IMR-90 (cell line): Measurements from ENCODE around the gene CSHL1. TPM values are rescaled to one million over a fixed set of nuclear protein-coding genes. Genes with fewer than 3 reads are reported as not detected.

Experiments
- ATAC-seq: fragments of 200-7000 bp; cut with Tn5 transposase; 2 replicates; pipeline ENCODE4 v1.9.1; 2020; ENCODE audit warnings: low read depth, mild to moderate bottlenecking, moderate library complexity
- BruUV-seq: library from RNA; stranded (reverse); fragments of 400-500 nt; replicated peaks from 2 replicates; lab custom pipeline; 2021; lab: Mats Ljungman, UMichigan
- CTCF ChIA-PET: fragments of 300-600 bp; formaldehyde crosslinking; extraction: SDS; loops from one replicate; lab custom pipeline; 2021; ENCODE audit warnings: antibody characterized with exemption; lab: Yijun Ruan, JAX
- POLR2A ChIA-PET: fragments of 300-600 bp; sonication (Branson Sonifier 250); formaldehyde crosslinking; loops from one replicate; lab custom pipeline; 2022; ENCODE audit warnings: antibody characterized with exemption; ENCODE audit not compliant: unreplicated experiment; lab: Charles Lee
- DNase-seq: peaks from one replicate; pipeline ENCODE4 v3.0.0; 2013
- H2AFZ ChIP-seq: replicated peaks from 2 replicates; pipeline ENCODE3; 2013; ENCODE audit warnings: low read length, mild to moderate bottlenecking; ENCODE audit not compliant: poor library complexity
- H2AK5ac ChIP-seq: 2 replicates; pipeline ENCODE4 v1.6.1; 2013; ENCODE audit warnings: low read depth, low read length, inconsistent platforms
- H2AK9ac ChIP-seq: replicated peaks from 2 replicates; pipeline ENCODE3; 2013; ENCODE audit warnings: mild to moderate bottlenecking, low read depth, low read length, moderate library complexity; ENCODE audit not compliant: poor library complexity
- H2BK120ac ChIP-seq: 2 replicates; pipeline ENCODE4 v1.6.1; 2013; ENCODE audit warnings: low read depth, low read length, inconsistent platforms
- H2BK15ac ChIP-seq: 3 replicates; pipeline ENCODE4 v1.6.1; 2013; ENCODE audit warnings: low read depth, low read length, inconsistent platforms
- H2BK20ac ChIP-seq: 2 replicates; pipeline ENCODE4 v1.6.1; 2013; ENCODE audit warnings: low read depth, mild to moderate bottlenecking, inconsistent platforms, low read length, moderate library complexity
- H2BK5ac ChIP-seq: 2 replicates; pipeline ENCODE4 v1.6.1; 2013; ENCODE audit warnings: mild to moderate bottlenecking, low read depth, low read length, inconsistent platforms; ENCODE audit not compliant: poor library complexity, severe bottlenecking
- H3K14ac ChIP-seq: replicated peaks from 2 replicates; pipeline ENCODE4 v1.6.1; 2013; ENCODE audit warnings: low read depth, low read length, inconsistent platforms
- H3K18ac ChIP-seq: 2 replicates; pipeline ENCODE4 v1.6.1; 2013; ENCODE audit warnings: low read depth, low read length, control low read depth
- H3K23ac ChIP-seq: 2 replicates; pipeline ENCODE4 v1.6.1; 2013; ENCODE audit warnings: low read depth, low read length, inconsistent platforms
- H3K27ac ChIP-seq: 2 replicates; pipeline ENCODE4 v1.5.1; 2013; ENCODE audit warnings: mild to moderate bottlenecking, control low read depth, low read length; ENCODE audit not compliant: insufficient read depth
- H3K27me3 ChIP-seq: 2 replicates; pipeline ENCODE4 v1.6.1; 2013; ENCODE audit warnings: low read length; ENCODE audit not compliant: control insufficient read depth, insufficient read depth
- H3K36me3 ChIP-seq: 2 replicates; pipeline ENCODE4 v1.6.1; 2013; ENCODE audit warnings: low read length, mixed read lengths; ENCODE audit not compliant: control insufficient read depth, insufficient read depth
- H3K4ac ChIP-seq: 2 replicates; pipeline ENCODE4 v1.6.1; 2013; ENCODE audit warnings: low read depth, low read length, inconsistent platforms
- H3K4me1 ChIP-seq: 2 replicates; pipeline ENCODE4 v1.6.1; 2013; ENCODE audit warnings: low read length, mixed read lengths; ENCODE audit not compliant: control insufficient read depth, insufficient read depth
- H3K4me2 ChIP-seq: 2 replicates; pipeline ENCODE4 v1.6.1; 2013; ENCODE audit warnings: low read depth, mild to moderate bottlenecking, control low read depth, low read length, moderate library complexity
- H3K4me3 ChIP-seq: 2 replicates; pipeline ENCODE4 v1.5.1; 2013; ENCODE audit warnings: low read depth, mild to moderate bottlenecking, control low read depth, low read length, moderate library complexity; ENCODE audit not compliant: insufficient read depth
- H3K56ac ChIP-seq: 2 replicates; pipeline ENCODE4 v1.6.1; 2013; ENCODE audit warnings: low read length, inconsistent platforms; ENCODE audit not compliant: insufficient read depth; ENCODE audit errors: extremely low read depth
- H3K79me1 ChIP-seq, 2 experiments: 2 replicates each; pipeline ENCODE4 v1.6.1; 2013; ENCODE audit warnings: low read length in 2 of 2, inconsistent platforms in 1 of 2, low read depth in 1 of 2
- H3K9ac ChIP-seq: 2 replicates; pipeline ENCODE4 v1.6.1; 2013; ENCODE audit warnings: low read depth, low read length, control low read depth
- H3K9me1 ChIP-seq: 2 replicates; pipeline ENCODE4 v1.6.1; 2013; ENCODE audit warnings: low read length, inconsistent platforms; ENCODE audit not compliant: insufficient read depth
- H3K9me3 ChIP-seq: 2 replicates; pipeline ENCODE4 v1.6.1; 2013; ENCODE audit warnings: low read length; ENCODE audit not compliant: control insufficient read depth, insufficient read depth
- H4K20me1 ChIP-seq: 2 replicates; pipeline ENCODE4 v1.6.1; 2013; ENCODE audit warnings: low read length, inconsistent platforms; ENCODE audit not compliant: insufficient read depth
- H4K5ac ChIP-seq: 2 replicates; pipeline ENCODE4 v1.6.1; 2013; ENCODE audit warnings: mild to moderate bottlenecking, low read depth, low read length, control low read depth
- H4K8ac ChIP-seq, 2 experiments: 2 replicates each; pipeline ENCODE4 v1.6.1; 2013; ENCODE audit warnings: low read depth in 2 of 2, low read length in 2 of 2, control low read depth in 1 of 2, inconsistent platforms in 1 of 2
- H4K91ac ChIP-seq: 2 replicates; pipeline ENCODE4 v1.6.1; 2013; ENCODE audit warnings: low read depth, low read length, inconsistent platforms; ENCODE audit not compliant: insufficient read depth
- BHLHE40 ChIP-seq: fragments of 150-350 bp; IDR thresholded peaks from 2 replicates; pipeline ENCODE4 v1.6.1; 2016; ENCODE audit warnings: mild to moderate bottlenecking, low read depth, low read length
- CHD1 ChIP-seq: IDR thresholded peaks from 2 replicates; pipeline ENCODE4 v1.6.1; 2012; ENCODE audit warnings: low read depth, low read length, improper control_type of control experiment
- CTCF ChIP-seq: conservative IDR thresholded peaks from 2 replicates; pipeline ENCODE4 v1.5.1; 2012; ENCODE audit warnings: mild to moderate bottlenecking, low read depth, low read length, improper control_type of control experiment
- ELK1 ChIP-seq: fragments of 150-350 bp; IDR thresholded peaks from 2 replicates; pipeline ENCODE4 v1.6.1; 2016; ENCODE audit warnings: low read depth, mild to moderate bottlenecking, low read length, moderate library complexity, borderline replicate concordance
- FOS ChIP-seq: fragments of 150-350 bp; IDR thresholded peaks from 2 replicates; pipeline ENCODE4 v1.6.1; 2016; ENCODE audit warnings: low read depth, low read length
- MAFK ChIP-seq: IDR thresholded peaks from 2 replicates; pipeline ENCODE4 v1.6.1; 2012; ENCODE audit warnings: low read depth, low read length, improper control_type of control experiment
- MAZ ChIP-seq: IDR thresholded peaks from 2 replicates; pipeline ENCODE4 v1.6.1; 2012; ENCODE audit warnings: low read depth, mild to moderate bottlenecking, low read length, improper control_type of control experiment, moderate library complexity, borderline replicate concordance
- MXI1 ChIP-seq: IDR thresholded peaks from 2 replicates; pipeline ENCODE4 v1.6.1; 2012; ENCODE audit warnings: low read depth, mild to moderate bottlenecking, low read length, moderate library complexity, borderline replicate concordance
- NFE2L2 ChIP-seq: fragments of 150-350 bp; IDR thresholded peaks from 2 replicates; pipeline ENCODE4 v1.6.1; 2016; ENCODE audit warnings: low read depth, mild to moderate bottlenecking, low read length
- POLR2A ChIP-seq: IDR thresholded peaks from 2 replicates; pipeline ENCODE4 v1.6.1; 2012; ENCODE audit warnings: mild to moderate bottlenecking, low read depth, low read length
- RAD21 ChIP-seq: IDR thresholded peaks from 2 replicates; pipeline ENCODE4 v1.6.1; 2012; ENCODE audit warnings: low read length, improper control_type of control experiment
- RCOR1 ChIP-seq: IDR thresholded peaks from 2 replicates; pipeline ENCODE4 v1.6.1; 2012; ENCODE audit warnings: mild to moderate bottlenecking, low read length, improper control_type of control experiment; ENCODE audit not compliant: insufficient replicate concordance
- RFX5 ChIP-seq: IDR thresholded peaks from 2 replicates; pipeline ENCODE4 v1.8.0; 2012; ENCODE audit warnings: low read depth, mild to moderate bottlenecking, low read length, moderate library complexity
- SMC3 ChIP-seq: fragments of 150-350 bp; IDR thresholded peaks from 2 replicates; pipeline ENCODE4 v1.6.1; 2016; ENCODE audit warnings: low read depth, mild to moderate bottlenecking, antibody characterized with exemption, low read length, moderate library complexity
- USF2 ChIP-seq: fragments of 150-350 bp; IDR thresholded peaks from 2 replicates; pipeline ENCODE4 v1.6.1; 2017; ENCODE audit warnings: mild to moderate bottlenecking, antibody characterized with exemption, low read length, low read depth
- WGBS, 2 experiments: methylation state at CpG; one replicate each; pipeline versions ENCODE4 v1.1.5 to v1.1.7; 2013; ENCODE audit warnings: missing lambda C conversion rate in 2 of 2; ENCODE audit not compliant: insufficient read length in 1 of 2; ENCODE audit errors: extremely low coverage in 2 of 2; 5-methylcytosine and 5-hydroxymethylcytosine counted together
- dilution Hi-C: fragments of 300-500 bp; cut with HindIII; formaldehyde crosslinking; loops from one replicate; pipeline ENCODE4 v1.14.3; 2018; ENCODE audit warnings: low sequenced_read_pairs; ENCODE audit not compliant: unreplicated experiment
- in situ Hi-C: fragments of 300-500 bp; cut with MboI; formaldehyde crosslinking; loops from 3 replicates; pipeline ENCODE4 v1.14.3; 2019; ENCODE audit warnings: low sequenced_read_pairs, inconsistent platforms, mixed read lengths
- intact Hi-C: fragments of 100-400 bp; cut with micrococcal nuclease; formaldehyde crosslinking; loops from 2 replicates; pipeline ENCODE4 v1.10.0; 2022
- polyA plus RNA-seq, 3 experiments: library from polyadenylated mRNA; depleted of rRNA; stranded (reverse); fragments of >200 nt; gene quantifications; 2 replicates each; pipeline ENCODE4 v1.2.3, GENCODE V29; 2012; ENCODE audit warnings: low replicate concordance in 1 of 3
- total RNA-seq: library from RNA; depleted of rRNA; stranded (reverse); fragments of >200 nt; gene quantifications from 2 replicates; pipeline ENCODE4 v1.2.3, GENCODE V29; 2012

The CSHL1 gene
- total and polyA plus RNA-seq, 2 of the 4 experiments (the other 2 are of a cell fraction): not detected

- Histone ChIP-seq H3K4me1 (no peaks in the 10 kb centered on the region), H4K91ac (no peak overlapping the region), H3K4ac (no peak overlapping the region), H3K56ac (no peak overlapping the region), H2AK9ac (no peak overlapping the region), H3K18ac (no peak overlapping the region), H3K9ac (no peak overlapping the region), H2AFZ (no peak overlapping the region), H2BK15ac (no peak overlapping the region), H3K9me1 (no peaks in the 10 kb centered on the region), H3K14ac (no peak overlapping the region), H3K9me3 (no peaks in the 10 kb centered on the region), H4K8ac (no peak overlapping the region), H3K23ac (no peak overlapping the region), H4K20me1 (no peaks in the 10 kb centered on the region), H3K27me3 (peaks cover 13% of the 10 kb centered on the region), H2BK5ac (no peak overlapping the region), H2AK5ac (no peak overlapping the region), H3K27ac (no peak overlapping the region), H3K79me1 (no peaks in the 10 kb centered on the region), H2BK120ac (no peak overlapping the region), H3K4me3 (no peak overlapping the region), H3K4me2 (no peak overlapping the region), H4K5ac (no peak overlapping the region), H3K36me3 (no peaks in the 10 kb centered on the region), H2BK20ac (no peak overlapping the region)
- no TSS peak for BruUV-seq
- CTCF ChIA-PET: no interaction called here
- POLR2A ChIA-PET: no interaction called here
- intact Hi-C loops: no loop called here
- WGBS, 2 experiments: no CpG with 5 or more reads among the region's 2 CpGs
- dilution Hi-C loops: no loop called here
- DNase-seq (no peak), ATAC-seq (no peak)
- TF ChIP-seq ELK1: no peak
- TF ChIP-seq RAD21: no peak
- no peak for TF ChIP-seq FOS
- no peak for TF ChIP-seq BHLHE40
- TF ChIP-seq RCOR1: no peak
- TF ChIP-seq RFX5: no peak
- TF ChIP-seq POLR2A: no peak
- TF ChIP-seq MAFK: no peak
- TF ChIP-seq MAZ: no peak
- no peak for TF ChIP-seq MXI1
- no peak for TF ChIP-seq USF2
- TF ChIP-seq NFE2L2: no peak
- no peak for TF ChIP-seq SMC3
- TF ChIP-seq CHD1: no peak
- TF ChIP-seq CTCF: no peak
- in situ Hi-C loops: no loop called here
These were observed 15.1 kb upstream of the CSHL1 start for GRCh38 chr17:63926164-63926563.
